Measurements from ENCODE around the gene GFAP. TPM values are rescaled to one million over a fixed set of nuclear protein-coding genes. Genes with fewer than 3 reads are reported as not detected.

The GFAP gene
- total and polyA plus RNA-seq, 3 donors from 2014 or later: 0.55 to 0.91 (median 0.62) TPM

GRCh38 chr17:44854192-44854591, 61.1 kb downstream of the GFAP start:
- Histone ChIP-seq H3K27me3 (no peaks in the 10 kb centered on the region), H3K36me3 (ENCODE audit: low read depth, missing control alignments) (no peaks in the 10 kb centered on the region), H3K4me1 (no peaks in the 10 kb centered on the region), H3K9me3 (no peaks in the 10 kb centered on the region), H3K4me3 (no peak overlapping the region), H3K27ac (no peak overlapping the region)
- no peak for DNase-seq
- intact Hi-C loops (cut with DNase I; ENCODE audit: low total_unique reads): no loop called here
- WGBS, 2 donors: 88 to 95% methylated on average over 5 of the region's 5 CpGs
- TF ChIP-seq CTCF (IDR thresholded peaks at IDR 0.05): no peak
- no peak for TF ChIP-seq POLR2A (IDR thresholded peaks at IDR 0.05)

Small RNAs within 50 kb of the gene (microRNA-seq; reads per million reads assigned to microRNA genes)
- gene MIR6783 (ENCODE audit: borderline number of aligned reads in 2 of 2, borderline replicate concordance in 1 of 2): 0 reads per million in 2 donors

Small RNAs within 50 kb of the gene (small RNA-seq; reads per million reads assigned to genes)
- gene CCDC103 (0 reads per million in 2 donors), gene MIR6783 (0 reads per million in 2 donors), gene RN7SL405P (0 reads per million in 2 donors)

Other genes starting within 250 kb of the GFAP start
- 10 to 100 TPM; 20.8 to 27.9 TPM for gene CCDC43, start 225.7 kb downstream of the GFAP start, total RNA-seq
- gene CCDC43, start 225.7 kb downstream of the GFAP start, polyA plus RNA-seq (ENCODE audit: insufficient read depth, low read depth, low replicate concordance): 18.6 TPM
- 10 to 100 TPM; 47.3 to 55.1 TPM for gene DBF4B, start 206.8 kb downstream of the GFAP start, total RNA-seq
- 50.2 TPM for gene DBF4B, start 206.8 kb downstream of the GFAP start, polyA plus RNA-seq (ENCODE audit: insufficient read depth, low read depth, low replicate concordance)
- gene ADAM11, start 156.5 kb downstream of the GFAP start, total RNA-seq: 1 to 10 TPM; 7.6 TPM
- gene ADAM11, start 156.5 kb downstream of the GFAP start, polyA plus RNA-seq (ENCODE audit: insufficient read depth, low read depth, low replicate concordance): 4.9 TPM
- gene GJC1, start 85.2 kb downstream of the GFAP start, total RNA-seq: 10 to 100 TPM; 16.9 to 21.0 TPM
- gene GJC1, start 85.2 kb downstream of the GFAP start, polyA plus RNA-seq (ENCODE audit: insufficient read depth, low read depth, low replicate concordance): 19.3 TPM
- under 1 TPM in 1 of 2 donors, not detected in 1; 0.81 TPM for gene HIGD1B, start 67.6 kb downstream of the GFAP start, total RNA-seq
- gene HIGD1B, start 67.6 kb downstream of the GFAP start, polyA plus RNA-seq (ENCODE audit: insufficient read depth, low read depth, low replicate concordance): 2.6 TPM
- gene EFTUD2, start 16.1 kb downstream of the GFAP start, total RNA-seq: 100 to 1,000 TPM; 124 to 131 TPM
- gene EFTUD2, start 16.1 kb downstream of the GFAP start, polyA plus RNA-seq (ENCODE audit: insufficient read depth, low read depth, low replicate concordance): 95.5 TPM
- 1 to 10 TPM; 3.7 to 6.0 TPM for gene KIF18B, start 32.3 kb upstream of the GFAP start, total RNA-seq
- gene KIF18B, start 32.3 kb upstream of the GFAP start, polyA plus RNA-seq (ENCODE audit: insufficient read depth, low read depth, low replicate concordance): 4.7 TPM
- 1 to 10 TPM in 1 of 2 donors, under 1 TPM in 1; 0.74 to 1.3 TPM for gene C1QL1, start 52.8 kb upstream of the GFAP start, total RNA-seq
- 1.7 TPM for gene C1QL1, start 52.8 kb upstream of the GFAP start, polyA plus RNA-seq (ENCODE audit: insufficient read depth, low read depth, low replicate concordance)
- 10 to 100 TPM; 63.1 to 72.5 TPM for gene DCAKD, start 136.1 kb upstream of the GFAP start, total RNA-seq
- gene DCAKD, start 136.1 kb upstream of the GFAP start, polyA plus RNA-seq (ENCODE audit: insufficient read depth, low read depth, low replicate concordance): 33.2 TPM
- 10 to 100 TPM; 76.1 to 79.0 TPM for gene NMT1, start 145.8 kb upstream of the GFAP start, total RNA-seq
- gene NMT1, start 145.8 kb upstream of the GFAP start, polyA plus RNA-seq (ENCODE audit: insufficient read depth, low read depth, low replicate concordance): 143 TPM
- gene PLCD3, start 217.0 kb upstream of the GFAP start, total RNA-seq: 100 to 1,000 TPM in 1 of 2 donors, 10 to 100 TPM in 1; 86.3 to 106 TPM
- 62.2 TPM for gene PLCD3, start 217.0 kb upstream of the GFAP start, polyA plus RNA-seq (ENCODE audit: insufficient read depth, low read depth, low replicate concordance)
- 1 to 10 TPM; 8.3 to 9.1 TPM for gene ACBD4, start 220.2 kb upstream of the GFAP start, total RNA-seq
- gene ACBD4, start 220.2 kb upstream of the GFAP start, polyA plus RNA-seq (ENCODE audit: insufficient read depth, low read depth, low replicate concordance): 7.5 TPM
- gene HEXIM1, start 233.0 kb upstream of the GFAP start, total RNA-seq: 10 to 100 TPM; 51.8 to 68.8 TPM
- 38.8 TPM for gene HEXIM1, start 233.0 kb upstream of the GFAP start, polyA plus RNA-seq (ENCODE audit: insufficient read depth, low read depth, low replicate concordance)
- gene HEXIM2, start 246.4 kb upstream of the GFAP start, total RNA-seq: 10 to 100 TPM; 35.9 to 47.7 TPM
- 76.8 TPM for gene HEXIM2, start 246.4 kb upstream of the GFAP start, polyA plus RNA-seq (ENCODE audit: insufficient read depth, low read depth, low replicate concordance)

Measured in testis (tissue), 3 donors.